ENCODE results near the gene LIMCH1.

DNA sequence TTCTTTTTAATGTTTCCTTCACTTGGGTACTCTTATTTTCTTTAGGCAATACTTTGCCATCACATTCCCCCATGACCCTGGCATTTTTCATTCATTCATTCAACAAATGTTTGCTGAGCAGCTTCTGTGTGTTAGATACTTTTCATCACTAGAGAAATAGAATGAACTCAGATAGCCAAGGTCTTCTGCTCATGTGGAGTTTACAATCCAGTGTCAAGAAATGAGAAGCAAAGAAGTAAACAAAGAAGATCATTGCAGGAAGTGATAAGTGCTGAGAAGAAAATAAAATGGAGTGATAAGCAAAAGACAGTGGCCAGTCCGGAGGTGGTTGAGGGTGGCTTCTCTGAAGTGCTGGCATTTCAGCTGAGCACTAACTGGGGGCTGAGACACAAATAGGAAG, 63.1 kb downstream of the LIMCH1 start:
- TF ChIP-seq, protein P1, sequence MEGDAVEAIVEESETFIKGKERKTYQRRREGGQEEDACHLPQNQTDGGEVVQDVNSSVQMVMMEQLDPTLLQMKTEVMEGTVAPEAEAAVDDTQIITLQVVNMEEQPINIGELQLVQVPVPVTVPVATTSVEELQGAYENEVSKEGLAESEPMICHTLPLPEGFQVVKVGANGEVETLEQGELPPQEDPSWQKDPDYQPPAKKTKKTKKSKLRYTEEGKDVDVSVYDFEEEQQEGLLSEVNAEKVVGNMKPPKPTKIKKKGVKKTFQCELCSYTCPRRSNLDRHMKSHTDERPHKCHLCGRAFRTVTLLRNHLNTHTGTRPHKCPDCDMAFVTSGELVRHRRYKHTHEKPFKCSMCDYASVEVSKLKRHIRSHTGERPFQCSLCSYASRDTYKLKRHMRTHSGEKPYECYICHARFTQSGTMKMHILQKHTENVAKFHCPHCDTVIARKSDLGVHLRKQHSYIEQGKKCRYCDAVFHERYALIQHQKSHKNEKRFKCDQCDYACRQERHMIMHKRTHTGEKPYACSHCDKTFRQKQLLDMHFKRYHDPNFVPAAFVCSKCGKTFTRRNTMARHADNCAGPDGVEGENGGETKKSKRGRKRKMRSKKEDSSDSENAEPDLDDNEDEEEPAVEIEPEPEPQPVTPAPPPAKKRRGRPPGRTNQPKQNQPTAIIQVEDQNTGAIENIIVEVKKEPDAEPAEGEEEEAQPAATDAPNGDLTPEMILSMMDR (IDR thresholded peaks at IDR 0.05; ENCODE audit: low read depth, low read length, poor library complexity, severe bottlenecking), result no peak
- no peak for TF ChIP-seq EZH2phosphoT487 (IDR thresholded peaks at IDR 0.05; ENCODE audit: borderline replicate concordance, low read length)

Measured in DOHH2 (cell line).